Stimulated activated CD8-positive, alpha-beta memory T cell treated with anti-CD3 and anti-CD28 coated beads, Interleukin-12 subunit alpha, Interleukin-12 subunit beta, amount 100 ng/mL, for 4 hours (primary cell): ENCODE data around the gene SIL1.
"Not testable (repeated sequence)": the region's sequence is repeated elsewhere in the genome, so short reads cannot be mapped to it uniquely, and the experiment has no call there.

ENCODE experiments used
- DNase-seq: peaks from one replicate; pipeline ENCODE4 v3.0.0-alpha.2; 2020; ENCODE audit warnings: low read depth

Gene SIL1

DNA sequence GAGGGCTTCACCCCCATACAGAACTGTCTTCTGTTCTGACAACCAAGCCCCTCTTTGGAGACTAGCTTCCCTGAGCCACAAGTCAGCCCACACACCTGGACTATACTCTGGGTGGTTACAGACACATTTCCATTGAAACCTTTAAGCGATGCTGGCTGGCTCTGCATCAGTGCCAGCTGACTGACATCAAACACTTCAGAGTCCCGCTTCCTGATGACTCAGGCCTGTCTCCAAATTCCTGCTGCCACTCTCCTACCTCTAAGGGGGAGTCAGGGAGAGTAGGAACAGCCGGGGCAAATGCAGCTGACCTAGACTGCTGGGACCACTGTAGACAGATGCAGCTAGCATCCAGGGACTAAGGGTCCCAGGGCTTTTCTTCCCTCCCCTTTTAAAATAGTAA is 59.4 kb downstream of the SIL1 start:
- no peak for DNase-seq

DNA sequence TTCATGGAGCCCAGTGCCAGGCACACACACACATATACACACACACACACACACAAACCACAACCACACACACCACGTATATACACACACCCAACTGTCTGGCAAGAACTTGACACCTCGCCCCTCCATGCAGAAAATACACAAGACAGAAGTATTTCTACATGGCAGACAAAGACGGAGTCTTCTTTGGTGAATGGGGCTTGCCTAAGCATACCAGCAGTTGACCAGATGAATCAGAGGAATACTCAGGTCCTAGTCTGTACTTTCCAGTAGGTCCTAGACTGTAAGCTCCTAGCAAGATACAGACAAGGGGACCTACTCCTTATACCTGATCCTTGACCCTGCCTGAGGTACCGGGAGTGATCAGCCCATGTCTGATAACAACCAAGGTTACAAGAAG is 60.1 kb downstream of the SIL1 start:
- DNase-seq = no peak

DNA sequence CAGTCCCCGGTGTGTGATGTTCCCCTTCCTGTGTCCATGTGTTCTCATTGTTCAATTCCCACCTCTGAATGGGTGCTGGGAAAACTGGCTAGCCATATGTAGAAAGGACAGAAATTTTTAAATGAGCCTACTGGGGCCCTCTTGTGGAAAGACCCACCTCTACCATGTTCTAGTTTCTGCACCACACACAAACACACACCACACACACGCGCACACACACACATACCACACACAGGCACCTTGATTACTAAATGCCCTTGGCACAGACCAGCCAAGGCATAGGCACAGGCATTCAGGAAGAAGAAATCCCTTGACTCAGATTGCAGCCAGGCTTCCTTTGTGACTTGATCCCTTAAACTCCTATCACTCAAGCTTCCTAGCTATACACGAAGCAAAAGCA is 60.5 kb downstream of the SIL1 start:
- DNase-seq = no peak

DNA sequence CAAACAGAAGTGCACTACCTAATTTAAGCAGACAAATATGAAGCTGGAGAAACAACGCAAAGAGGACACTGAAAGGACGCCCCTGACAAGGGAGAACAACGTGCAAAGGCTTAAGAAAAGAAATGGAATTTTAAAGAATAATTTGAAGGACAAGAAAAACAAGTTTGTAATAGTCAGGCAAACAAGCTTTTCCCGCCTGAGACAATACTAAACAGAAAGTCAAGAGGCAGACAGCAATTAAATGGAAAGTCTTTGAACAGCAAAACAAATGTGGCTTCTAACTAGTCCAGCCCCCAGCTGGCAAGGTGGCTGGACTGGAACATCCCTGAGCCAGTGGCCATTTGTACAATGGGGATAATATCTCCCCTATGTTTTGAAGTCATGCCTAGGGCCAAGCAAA is 63.3 kb downstream of the SIL1 start:
- DNase-seq = no peak

DNA sequence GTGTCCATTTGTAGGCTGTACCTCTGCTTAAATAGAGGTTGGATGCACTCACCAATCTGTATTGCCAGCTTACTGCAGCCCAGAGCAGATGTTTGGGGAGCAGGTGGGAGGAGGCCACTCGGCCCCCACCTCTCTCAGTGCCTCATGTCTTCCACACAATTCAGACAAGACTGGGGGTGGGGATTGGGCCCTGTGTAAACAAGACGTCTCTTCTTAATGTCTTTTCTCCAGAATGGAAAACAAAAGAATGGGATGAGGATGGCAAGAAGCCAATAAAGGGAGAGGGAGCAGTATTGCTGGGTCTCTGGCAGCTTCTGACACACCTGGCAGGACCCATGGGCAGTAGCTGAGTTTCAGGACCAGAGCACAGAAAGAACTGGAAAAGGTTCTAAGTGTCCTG is 64.9 kb downstream of the SIL1 start:
- no peak for DNase-seq

DNA sequence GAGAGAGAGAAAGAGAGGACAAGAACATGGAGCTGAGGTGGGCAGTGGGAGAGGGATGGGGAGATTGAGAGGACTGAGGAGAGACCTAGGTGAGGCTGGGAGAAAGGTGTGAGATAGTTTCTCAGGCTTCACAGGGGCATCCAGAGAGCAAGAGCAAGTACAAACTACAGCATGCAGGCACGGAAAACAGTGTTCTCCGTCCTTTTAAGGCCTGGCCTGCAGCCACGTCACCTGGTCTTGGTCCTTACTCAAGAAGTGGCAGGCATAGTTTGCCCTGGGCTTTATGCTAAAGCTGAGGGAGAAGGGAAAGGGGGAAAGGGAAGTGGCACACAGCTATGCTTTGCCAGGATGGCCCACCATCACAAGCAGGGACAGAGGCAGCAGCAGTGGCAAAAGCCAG is 65.7 kb downstream of the SIL1 start:
- no peak for DNase-seq

DNA sequence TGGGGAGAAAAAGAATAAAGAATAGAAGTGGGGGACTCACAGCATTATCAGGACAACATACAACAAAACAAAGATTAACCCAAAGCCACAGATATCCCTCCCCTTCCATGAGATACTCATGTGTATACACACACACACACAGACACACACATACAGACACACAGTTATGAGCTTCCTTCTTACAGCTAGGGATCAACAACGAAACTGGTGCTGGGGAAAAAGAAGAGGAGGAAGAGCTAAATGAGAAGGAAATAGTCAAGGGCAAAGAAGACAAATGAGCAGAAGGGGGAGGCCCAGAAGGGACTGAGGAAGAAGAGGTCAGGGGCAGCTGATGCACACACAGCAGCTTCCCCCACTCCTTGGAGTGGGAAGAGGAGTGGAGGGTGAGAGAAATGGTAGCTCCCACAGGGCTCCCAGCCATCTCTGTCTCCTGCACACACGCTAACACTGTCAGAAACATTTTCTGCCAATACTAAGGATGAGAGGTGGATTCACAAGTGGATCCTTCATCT is 66.2 kb downstream of the SIL1 start:
- DNase-seq = no peak

DNA sequence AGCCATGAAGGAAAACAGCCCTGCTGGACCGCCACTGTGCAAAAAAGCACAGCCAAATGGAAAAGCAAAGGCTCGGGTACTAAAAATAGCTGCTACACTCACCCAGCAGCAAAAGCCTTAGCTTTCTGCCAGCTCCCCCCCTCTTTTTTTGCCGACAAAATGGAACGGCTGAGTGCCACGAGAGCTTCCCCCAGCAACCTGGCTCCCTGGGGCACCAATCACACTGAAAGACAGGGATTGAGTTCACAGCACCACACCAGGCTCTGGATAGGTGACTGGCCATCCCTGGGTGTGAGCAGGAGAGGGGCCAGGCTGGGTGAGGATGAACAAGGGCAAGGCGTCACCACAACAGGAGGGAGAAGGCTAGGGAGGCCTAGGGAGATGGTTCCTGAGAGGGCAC is 66.7 kb downstream of the SIL1 start:
- DNase-seq = no peak

DNA sequence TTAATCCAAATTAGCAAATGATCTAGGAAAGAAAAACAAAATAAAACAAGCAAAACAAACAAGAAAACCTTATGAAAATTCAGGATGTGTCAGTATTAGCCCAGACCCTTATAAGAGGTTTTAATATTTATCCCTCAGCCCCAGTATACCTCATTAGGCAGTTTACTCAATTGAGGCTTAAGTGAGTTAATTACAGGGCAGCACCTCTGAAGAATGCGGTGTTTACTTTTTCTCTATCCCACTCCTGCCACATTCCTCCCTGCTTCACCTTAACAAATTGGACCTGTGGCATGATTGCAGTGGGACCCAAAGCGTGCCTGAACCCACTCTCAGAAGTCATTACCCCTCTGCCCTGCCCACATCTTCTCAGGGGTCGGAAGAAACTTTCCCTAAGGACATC is 67.1 kb downstream of the SIL1 start:
- DNase-seq = no peak

DNA sequence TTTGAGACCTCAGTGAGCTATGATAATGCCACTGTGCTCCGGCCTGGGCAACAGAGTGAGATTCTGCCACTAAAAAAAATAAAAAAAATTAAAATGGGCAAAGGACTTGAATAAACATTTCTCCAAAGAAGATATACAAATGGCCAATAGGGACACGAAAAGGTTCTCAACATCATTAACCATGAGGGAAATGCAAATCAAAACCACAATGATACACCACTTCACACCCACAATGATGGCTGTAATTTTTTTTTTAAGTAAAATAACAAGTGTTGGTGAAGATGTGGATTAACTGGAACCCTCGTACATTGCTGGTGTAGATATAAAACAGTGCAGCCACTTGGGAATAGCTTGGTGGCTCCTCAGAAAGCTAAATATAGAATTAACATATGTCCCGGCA is 68.0 kb downstream of the SIL1 start:
- DNase-seq = no peak

DNA sequence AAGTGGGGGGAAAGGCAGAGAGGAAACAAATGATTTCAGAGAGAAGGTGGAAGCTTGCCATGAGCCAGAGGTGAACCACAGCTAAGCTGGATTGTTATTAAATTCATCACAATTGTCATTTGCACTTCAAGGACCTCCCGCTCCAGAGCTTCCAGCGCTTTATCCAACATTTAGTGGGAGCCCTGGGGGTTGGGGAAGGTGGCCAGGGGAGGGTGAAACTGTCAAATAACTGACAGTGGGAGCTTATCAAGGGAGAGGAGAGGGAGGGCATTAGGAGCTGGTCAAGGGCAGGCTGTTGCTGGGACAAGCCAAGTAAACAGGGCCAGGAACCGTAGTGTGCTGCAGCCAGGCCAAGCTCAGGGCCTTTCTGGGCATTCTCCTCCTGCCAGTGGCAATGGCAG is 71.5 kb downstream of the SIL1 start:
- DNase-seq = no peak

DNA sequence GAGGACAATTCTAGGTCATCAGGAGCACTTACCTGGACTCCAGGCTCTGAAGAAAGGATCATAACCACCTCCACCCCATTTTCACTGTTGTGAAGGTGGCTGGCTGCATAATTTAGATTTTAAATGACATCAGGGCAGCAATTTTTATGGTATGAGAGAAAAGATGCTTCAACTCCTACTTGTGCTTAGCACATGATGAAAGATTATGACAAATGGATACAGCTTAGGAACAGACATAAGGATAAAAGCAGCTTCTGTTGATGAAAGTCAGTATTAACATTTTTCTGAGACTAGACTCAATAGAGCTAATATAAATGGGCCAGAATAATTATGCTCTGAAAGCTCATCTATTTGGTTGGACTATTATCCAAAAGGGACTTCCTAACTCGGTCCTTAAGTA is 72.2 kb downstream of the SIL1 start:
- DNase-seq = no peak

DNA sequence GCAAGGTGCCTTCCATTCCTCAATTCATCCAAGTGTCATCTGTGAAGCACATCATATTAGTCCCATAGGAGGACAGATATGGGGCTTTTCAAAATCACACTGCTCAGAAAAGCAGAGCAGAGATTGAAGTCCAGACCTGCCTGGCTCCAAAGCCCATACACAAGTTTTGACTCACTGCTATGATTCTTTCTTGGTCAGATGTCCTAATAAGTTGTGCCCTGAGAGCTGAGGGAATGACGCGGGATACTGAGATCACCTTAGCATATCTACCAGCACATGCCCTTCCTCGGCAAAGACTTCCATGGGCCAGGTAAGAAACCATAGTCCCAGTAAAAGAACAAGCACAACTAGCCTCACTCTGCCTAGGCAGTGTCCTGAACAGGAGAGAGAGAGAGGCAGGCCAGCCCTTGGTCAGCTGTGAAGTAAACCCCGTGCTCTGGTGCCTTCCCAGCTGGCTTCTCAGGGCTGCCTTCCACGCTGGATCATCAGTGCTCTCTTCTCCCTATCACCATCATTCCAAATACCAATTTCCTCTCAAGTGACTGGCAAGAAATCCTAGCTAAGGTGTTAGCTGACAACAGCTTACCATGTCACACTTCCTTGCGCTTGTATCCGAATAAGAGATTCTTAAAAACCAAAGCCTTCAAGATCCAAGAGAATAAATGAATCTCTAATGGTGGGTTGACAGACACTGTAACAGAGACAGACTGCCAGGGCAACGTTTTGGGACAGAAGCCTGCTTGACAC is 73.2 kb downstream of the SIL1 start:
- no peak for DNase-seq

DNA sequence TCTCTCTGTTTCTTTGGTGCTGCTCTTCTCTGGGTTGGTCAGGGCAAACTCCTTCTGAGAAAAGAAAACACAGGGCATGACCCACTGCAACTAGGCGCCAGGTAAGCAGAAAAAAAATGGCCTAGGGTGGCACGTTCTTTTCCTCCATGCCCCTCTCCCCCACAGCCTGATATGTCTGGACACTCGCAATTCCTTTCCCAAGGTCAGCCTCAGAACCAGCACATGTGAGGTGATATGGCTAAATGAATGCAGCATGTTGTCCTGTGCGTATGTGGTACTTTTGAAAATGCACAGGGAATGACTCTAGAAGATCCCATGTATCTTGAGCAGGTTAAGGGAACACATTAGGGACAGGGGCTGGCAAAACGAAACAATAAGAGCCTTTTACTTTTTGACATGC is 77.0 kb downstream of the SIL1 start:
- DNase-seq = no peak

DNA sequence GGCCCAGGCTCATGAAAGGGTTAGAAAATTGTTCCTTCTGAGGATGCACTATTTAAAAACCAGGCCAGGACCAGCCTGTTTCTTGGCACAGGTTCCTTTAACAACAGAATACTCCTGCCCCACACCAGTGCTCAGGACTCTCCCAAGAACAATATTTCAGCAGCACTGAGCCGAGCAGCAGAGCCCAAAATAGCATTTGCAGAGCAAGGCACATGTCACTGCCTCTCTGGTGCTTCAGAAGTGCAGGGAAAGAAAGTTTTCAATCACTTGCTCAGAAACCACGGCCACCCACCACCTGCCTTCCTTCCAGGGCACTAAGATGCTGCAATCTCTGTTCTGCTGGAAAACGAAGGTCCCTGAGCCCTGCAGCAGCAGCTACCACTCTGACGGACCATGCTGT is 77.6 kb downstream of the SIL1 start:
- DNase-seq = no peak

DNA sequence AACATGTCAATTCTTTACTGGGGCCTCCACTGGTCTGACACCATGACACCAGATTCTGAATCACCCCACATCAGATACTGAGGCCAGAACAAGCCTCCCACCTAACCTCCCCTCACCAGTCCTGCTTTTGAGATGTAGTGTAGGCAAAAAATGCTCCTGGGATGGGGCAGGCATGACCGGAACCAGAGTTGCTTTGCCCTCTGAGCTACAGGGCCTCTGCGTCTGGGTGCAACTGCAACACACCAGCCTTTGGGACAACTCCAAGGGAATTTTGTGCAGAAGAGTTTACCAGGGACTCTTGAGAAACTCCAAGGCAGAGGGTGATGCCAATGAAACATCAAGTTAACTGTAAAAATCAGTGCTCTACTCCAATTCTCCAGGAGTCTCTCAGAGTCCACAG is 79.4 kb downstream of the SIL1 start:
- no peak for DNase-seq

DNA sequence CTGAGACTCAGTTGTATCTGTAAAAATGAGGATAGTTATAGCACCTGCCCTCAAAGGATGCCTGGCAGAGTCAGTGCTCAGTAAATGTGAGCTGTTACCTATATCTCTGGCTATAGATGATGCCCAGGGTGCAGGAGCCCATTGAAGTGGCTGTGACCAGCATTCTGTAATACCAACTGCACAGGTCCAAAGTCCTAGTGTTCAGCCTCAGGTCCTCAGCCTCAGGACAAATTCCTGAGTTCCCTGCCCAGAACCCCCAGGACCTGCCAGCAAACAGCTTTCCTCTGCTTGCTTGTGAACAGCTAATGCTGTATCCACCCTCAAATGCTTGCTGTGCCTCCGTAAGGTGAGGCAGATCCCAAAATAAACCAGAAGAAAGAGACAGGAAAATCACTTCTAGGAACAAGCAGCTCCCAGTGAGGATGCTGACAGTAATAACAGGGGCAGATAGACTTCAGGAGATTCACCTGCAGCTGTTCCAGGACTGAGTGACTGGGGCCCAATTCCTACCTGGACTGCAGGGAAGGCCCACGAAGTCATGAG is 80.8 kb downstream of the SIL1 start:
- no peak for DNase-seq

DNA sequence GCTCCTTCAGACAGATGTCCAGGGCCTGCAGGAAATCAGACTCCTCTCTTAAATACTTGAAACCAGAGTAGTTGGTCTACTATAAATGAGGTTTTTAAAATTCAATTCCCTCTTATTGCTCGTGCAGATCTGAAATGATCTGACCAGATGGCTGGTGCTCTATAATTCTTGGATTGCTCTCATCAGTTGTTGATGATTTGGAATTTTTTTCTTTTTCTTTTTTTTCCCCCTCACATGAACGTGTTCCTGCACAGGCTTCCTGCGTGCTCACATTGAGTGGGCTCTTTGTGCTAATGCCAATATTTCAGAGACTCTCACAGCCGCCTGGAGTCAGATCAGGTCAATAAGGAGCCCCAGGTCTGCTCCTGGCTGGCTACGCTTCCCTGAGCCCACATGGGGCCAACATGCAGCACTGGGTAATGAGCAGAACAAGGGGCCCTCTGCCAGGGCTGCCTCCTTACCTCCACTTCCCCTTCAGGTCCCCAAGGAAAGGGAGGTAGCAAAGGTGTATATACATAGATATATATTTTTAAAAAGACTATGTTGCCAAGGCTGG is 82.0 kb downstream of the SIL1 start:
- DNase-seq = no peak

DNA sequence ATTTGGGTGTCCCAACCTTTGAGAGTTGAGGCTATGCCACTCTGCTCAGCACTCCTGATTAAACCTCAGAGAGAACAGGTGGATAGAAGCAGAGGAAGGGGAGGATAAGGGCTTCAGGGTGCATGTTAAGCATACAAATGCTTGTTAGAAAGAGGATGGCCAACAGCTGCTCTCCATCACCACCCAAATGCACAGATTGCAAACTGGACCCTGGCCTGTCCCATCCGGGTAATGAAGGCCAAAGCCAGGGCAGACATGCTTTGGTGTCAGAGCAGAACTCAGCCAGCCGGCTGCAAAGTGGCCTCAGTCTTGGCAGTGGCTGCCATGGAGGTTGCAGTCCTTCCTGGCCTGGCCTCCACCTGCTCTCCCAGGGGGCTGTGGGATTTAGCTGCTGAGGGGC is 84.3 kb downstream of the SIL1 start:
- no peak for DNase-seq

DNA sequence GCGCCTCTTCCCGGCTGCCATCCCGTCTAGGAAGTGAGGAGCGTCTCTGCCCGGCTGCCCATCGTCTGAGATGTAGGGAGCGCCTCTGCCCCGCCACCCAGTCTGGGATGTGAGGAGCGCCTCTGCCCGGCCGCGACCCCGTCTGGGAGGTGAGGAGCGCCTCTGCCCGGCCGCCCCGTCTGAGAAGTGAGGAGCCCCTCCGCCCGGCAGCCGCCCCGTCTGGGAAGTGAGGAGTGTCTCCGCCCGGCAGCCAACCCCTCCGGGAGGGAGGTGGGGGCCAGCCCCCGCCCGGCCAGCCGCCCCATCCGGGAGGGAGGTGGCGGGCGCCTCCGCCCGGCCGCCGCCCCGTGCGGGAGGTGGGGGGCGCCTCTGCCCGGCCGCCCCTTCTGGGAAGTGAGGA is 85.8 kb downstream of the SIL1 start:
- DNase-seq = not testable (repeated sequence)

DNA sequence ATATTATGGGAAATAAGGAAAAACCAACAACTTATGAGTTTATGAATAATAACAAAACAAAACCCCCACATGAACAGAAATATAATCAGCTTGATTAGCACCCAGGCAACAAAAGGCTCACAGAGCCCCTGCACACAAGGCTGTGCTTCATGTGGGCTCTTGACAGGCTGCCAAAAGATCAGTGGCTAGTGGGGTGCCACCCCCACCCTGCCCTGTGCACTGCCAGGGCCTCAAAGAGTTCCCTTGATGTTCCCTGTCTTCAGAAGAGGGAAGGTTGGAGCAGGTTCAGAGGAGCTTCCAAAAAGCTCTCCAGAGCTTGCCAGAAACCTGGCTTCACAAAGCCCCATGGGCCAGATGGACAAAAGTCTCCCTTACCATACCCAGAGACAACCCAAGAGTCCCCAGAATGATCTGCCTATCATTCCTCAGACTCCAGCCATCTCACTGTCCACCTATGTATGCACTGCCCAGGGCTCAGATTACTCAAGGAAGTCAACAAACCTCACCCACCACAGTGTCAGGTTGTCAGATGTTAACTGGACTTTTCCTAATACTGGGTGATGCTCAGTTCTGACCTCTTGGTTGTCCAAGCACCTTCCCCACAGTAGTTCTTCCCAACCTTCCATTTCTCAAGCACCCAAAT is 87.5 kb downstream of the SIL1 start:
- no peak for DNase-seq

DNA sequence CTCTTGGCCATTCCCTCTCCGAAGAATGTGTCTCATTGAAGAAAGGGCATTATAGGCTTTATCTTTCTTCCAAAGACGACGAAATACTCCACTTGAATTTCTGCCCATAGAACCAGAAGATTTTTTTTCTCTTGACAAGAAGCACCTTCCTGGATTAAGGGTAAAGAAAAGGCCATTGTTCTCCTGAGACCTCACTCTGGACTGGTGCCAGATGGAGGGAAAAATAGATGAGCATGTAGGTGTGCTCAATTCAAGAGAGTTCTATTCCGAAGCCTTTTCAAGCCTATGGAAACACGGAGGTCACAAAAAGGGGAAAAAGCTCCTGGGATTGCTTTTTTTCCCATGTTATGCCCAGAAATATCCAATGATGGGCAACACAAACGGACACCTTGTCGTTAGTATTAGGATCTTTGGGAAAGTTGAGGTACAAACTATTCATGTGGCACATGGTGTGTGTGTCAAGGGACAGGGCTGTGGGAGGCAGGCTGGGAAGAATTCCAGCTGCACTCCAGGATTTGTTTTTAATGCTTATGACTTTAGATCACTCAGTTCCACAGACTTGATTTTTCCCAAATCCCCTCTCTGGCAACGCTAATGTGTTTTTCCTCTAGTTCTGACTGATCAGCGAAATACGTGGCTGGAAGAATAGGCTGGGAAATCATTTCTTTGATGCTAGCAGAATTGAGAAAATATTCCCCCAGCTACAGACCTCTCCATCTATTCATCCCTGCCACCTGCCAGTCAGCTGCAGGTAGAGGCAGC is 89.9 kb downstream of the SIL1 start:
- no peak for DNase-seq
